GM23248 (cell line): ENCODE results near the gene EFL1.

Source experiments
- EZH2 ChIP-seq: fragments of 200-600 bp; sonication (generic); IDR thresholded peaks from 2 replicates; pipeline ENCODE4 v1.6.1; 2018; ENCODE audit warnings: antibody characterized with exemption, mild to moderate bottlenecking; ENCODE audit not compliant: insufficient read depth, poor library complexity, severe bottlenecking
- EZH2phosphoT487 ChIP-seq: fragments of 200-600 bp; sonication (generic); IDR thresholded peaks from 2 replicates; pipeline ENCODE4 v1.6.1; 2018; ENCODE audit warnings: antibody characterized with exemption, moderate library complexity, mild to moderate bottlenecking, low read depth; ENCODE audit not compliant: insufficient read depth

DNA sequence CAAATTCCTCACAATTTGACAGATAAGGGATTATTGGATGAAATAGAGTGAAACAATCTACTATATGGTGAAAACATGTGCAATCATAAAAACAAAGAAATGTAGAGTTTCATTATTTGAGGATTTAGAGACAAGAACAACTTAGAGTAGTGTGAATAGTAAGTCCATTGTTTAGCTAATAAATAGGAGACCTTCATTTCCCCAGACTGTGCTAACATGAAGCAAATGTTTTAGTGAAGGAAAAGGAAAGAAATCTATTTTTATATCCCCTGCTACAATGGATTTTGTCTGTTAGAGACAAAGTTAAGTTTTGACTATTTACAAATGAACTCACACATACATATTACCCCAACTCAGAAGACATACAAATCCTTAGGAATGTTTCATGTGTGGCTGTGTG is 77.8 kb downstream of the EFL1 start:
- TF ChIP-seq EZH2: no peak
- TF ChIP-seq EZH2phosphoT487: no peak
